ENCODE data around the gene IFITM1.

DNA sequence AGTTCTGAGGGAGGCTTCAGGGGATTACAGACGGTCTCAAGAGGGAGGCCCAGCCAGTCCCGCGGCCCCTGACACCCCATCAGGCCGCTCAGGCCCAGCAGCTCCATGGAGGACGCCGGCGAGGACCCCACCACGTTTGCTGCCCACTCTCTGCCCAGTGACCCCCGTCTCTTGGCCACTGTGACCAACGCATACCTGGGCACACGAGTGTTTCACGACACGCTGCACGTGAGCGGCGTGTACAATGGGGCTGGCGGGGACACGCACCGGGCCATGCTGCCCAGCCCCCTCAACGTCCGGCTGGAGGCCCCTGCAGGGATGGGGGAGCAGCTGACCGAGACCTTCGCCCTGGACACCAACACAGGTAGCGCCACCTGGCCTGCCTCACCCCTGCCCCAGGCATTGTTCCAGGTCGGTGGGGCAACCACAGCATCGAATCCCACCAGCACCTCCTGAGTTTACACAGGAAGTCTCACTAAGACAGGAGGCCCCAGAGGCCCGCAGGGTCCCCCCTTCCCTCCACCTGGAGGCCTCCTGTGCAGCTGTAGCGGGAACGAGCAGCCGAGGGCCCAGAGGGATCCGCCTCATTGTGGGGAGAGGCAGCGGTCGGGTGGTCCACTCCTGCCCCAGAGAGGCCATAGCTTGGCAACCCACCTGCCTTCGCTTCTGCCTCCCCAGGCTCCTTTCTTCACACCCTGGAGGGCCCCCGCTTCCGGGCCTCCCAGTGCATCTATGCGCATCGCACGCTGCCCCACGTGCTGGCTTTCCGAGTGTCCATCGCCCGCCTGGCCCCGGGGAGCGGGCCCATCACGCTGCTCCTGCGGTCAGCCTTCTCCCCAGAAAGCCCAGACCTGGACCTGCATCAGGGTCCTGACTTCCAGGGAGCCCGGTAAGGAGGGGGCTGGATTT lies 23.9 kb upstream of the IFITM1 start:
- no peak for TF ChIP-seq EZH2 (IDR thresholded peaks at IDR 0.05; ENCODE audit: insufficient read depth, poor library complexity, severe bottlenecking)
- TF ChIP-seq EZH2phosphoT487 (IDR thresholded peaks at IDR 0.05; ENCODE audit: insufficient read depth, low read depth) = no peak
